GM18498 (cell line): Measurements from ENCODE around the gene GRIN2A.

ENCODE experiments used
- ATAC-seq: cut with Tn5 transposase; IDR thresholded peaks from one replicate; pipeline ENCODE4 v1.9.1; 2021; ENCODE audit warnings: mild to moderate bottlenecking, moderate library complexity; ENCODE audit not compliant: unreplicated experiment

The GRIN2A gene

DNA sequence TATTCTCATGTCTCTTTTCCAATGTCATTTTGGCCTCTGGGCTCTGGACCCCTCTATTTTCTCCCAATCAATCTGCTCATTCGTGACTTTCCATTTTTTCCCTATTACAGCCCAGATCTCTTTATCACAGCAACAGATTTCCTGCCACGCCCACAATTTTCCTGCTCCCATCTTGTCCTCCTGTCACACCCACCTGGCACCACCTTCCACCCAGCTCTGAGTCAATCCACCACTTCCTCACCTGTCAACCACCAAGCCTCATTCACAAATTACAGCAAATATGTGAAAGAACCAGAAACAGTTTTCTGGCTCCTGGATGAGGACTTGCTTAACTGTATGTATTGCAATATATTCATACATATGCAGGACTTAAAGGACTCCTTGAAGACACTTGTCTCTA is 311.3 kb downstream of the GRIN2A start:
- no peak for ATAC-seq

DNA sequence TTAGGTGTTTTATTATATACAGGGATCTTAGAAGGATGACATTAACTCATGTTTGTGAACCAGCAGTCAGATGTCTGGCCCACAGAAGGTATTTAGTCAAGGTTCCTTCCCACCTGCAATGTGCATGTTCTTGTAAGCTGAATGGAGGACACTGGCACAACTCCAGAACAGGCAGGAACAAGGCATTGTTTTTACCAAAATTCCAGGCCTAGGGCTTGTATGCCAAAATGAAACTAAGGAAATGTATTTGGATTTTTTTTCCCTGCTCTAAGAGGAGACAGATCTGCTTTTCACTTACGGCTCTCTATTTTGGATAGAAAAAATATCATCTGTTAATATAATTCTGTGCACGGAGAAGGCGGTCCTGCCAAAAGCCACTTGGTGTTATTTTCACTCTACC is 312.5 kb downstream of the GRIN2A start:
- ATAC-seq = no peak

DNA sequence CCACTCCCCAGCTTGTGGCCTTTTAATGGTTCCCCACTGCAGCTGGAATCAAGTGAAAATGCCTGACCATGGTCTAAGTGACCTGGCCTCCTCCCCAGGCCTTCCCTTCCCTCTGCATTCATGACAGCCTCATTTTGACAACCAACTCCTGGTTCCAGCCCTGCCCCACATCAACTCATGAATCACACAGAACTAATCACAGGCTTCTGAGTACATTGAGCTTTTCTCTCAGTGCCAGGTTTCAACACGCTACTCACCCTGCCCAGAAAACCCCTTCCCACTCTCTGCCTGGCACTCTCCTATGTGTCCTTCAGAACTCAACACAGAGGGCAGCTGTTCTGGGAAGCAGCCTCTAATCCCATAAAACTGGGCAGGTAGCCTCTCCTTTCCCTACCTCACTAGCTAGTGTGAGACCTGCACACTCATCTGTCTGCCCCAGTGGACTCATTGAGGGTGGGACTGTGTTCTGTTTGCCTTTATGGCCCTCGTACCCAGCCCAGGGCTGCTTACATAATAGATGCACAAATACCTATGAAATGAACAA is 313.6 kb downstream of the GRIN2A start:
- no peak for ATAC-seq

- ATAC-seq = no peak
These were observed 315.1 kb downstream of the GRIN2A start for GRCh38 chr16:9867176-9867575.

DNA sequence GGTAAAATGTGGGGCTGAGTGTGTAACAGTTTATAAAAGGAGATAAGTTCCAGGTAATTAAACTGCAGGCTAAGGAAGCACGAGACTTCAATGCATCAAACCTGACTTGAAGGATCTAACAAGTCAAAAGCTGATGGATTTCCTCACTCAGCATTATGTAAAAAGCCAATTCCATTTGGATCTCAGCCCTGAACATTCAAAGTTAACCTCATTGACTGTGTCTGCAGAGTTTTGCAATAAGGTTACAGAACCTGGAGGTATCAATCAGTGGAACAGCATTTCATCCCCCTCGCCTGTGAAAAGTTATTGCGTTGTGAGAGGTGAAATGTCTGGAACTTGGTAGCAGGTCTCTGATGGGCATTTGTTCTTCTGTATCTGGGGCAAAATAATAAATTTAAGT is 317.8 kb downstream of the GRIN2A start:
- ATAC-seq = no peak

DNA sequence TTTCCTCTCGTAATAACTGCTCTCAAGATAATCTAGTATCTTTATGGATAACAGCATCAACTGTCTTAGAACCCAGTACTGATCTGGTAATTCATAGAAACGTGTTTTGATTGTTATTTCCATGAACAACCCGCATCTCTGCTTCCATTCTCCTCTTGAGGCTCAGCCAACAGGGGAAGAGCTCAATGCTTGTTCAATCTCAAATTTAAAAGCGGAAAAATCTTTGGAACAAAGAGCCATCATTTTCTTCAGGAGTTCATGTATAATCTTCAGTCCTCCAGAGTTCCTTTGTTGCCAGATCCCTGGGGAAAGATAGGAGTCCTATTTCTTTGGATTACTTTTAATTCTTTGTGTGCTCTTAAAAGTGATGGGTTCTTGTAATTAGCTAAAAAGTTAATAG is 319.9 kb downstream of the GRIN2A start:
- ATAC-seq = no peak

DNA sequence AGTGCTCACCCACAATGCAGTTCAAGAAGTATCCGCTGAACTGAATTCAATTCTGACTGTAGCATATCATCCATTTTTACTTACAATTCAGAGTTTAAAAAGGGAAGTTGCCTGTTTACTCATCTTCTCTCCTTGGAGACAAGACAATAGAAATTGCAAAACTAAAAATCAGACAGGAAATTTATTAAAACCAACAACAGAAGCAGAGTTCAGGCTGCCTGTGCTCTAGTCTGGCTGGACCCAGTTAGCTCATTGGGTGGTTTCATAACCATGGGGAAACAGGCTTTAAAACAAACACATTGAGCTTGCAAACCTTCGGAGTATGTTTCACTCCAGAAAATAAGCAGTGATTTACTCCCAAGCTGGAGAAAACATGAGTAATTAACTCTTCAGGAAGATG is 321.4 kb downstream of the GRIN2A start:
- no peak for ATAC-seq

GRCh38 chr16:9859701-9860327 is 322.4 kb downstream of the GRIN2A start:
- no peak for ATAC-seq

- ATAC-seq = no peak
These were observed 327.6 kb downstream of the GRIN2A start for GRCh38 chr16:9854675-9855074.

DNA sequence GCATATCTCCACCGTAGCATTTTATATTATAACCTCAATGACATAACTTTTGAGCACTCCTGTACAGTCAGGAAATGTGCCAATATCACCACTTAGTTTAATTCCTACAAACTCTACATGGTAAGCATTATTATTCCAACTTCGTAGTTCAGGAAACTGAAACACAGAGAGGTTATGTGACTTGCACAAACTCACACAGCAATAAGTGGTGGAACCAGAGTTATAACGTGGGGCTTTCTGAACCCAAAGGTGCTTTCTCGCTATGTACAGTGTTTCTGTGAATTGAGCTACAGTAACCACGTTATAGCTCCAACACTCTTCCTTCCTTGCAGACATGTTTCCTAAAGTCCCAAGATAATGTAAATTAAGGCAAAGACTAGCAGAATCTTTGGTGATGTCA is 330.2 kb downstream of the GRIN2A start:
- no peak for ATAC-seq

- no peak for ATAC-seq
These were observed 331.4 kb downstream of the GRIN2A start for GRCh38 chr16:9850817-9851216.

DNA sequence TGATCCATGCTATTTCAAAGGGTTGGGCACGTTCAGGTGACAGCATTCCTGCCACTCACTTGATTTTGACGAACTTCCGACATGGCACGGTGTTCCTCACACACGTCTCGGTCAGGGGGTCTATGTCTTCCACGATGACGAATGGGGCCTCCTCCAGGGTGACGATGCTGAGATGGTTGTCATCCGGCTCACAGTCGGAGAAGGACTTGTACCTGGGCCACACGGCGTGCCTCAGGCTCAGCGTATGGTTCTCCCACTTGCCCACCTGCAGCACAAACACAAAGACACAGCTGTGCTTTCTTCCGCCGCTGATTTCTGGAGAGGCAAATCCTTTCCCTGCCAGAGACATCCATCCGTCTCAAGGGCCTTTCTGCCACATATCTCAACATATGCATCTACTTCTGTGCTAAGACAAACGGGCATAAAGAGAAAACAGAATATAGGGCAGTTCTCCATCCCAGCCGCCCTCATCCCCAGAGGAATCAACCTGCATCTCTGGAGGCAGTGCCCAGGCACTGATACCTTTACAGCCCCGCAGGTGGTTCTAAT is 332.5 kb downstream of the GRIN2A start:
- no peak for ATAC-seq

- ATAC-seq = no peak
These were observed 335.1 kb downstream of the GRIN2A start for GRCh38 chr16:9847146-9847545.

- no peak for ATAC-seq
These were observed 335.7 kb downstream of the GRIN2A start for GRCh38 chr16:9846362-9847099.

GRCh38 chr16:9845661-9846361 is 336.4 kb downstream of the GRIN2A start:
- no peak for ATAC-seq

DNA sequence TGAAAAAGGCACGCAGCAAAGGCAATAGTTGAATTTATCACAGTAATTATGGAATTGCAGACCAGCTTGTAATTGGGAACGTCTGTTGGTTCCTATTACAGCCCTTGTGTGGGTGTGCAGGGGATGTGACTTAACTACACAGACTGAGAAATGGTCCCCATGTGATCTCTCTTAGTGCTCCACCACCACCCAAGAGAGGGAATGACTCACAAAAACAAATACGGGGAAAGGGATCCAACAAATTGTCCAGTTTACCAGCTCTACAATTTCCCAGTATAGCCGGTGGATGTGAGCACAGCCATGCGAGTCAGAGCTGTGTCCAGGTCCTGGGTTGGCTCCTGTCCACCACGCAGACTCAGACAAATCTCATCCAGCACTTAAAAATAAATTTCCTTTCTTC is 337.9 kb downstream of the GRIN2A start:
- no peak for ATAC-seq

DNA sequence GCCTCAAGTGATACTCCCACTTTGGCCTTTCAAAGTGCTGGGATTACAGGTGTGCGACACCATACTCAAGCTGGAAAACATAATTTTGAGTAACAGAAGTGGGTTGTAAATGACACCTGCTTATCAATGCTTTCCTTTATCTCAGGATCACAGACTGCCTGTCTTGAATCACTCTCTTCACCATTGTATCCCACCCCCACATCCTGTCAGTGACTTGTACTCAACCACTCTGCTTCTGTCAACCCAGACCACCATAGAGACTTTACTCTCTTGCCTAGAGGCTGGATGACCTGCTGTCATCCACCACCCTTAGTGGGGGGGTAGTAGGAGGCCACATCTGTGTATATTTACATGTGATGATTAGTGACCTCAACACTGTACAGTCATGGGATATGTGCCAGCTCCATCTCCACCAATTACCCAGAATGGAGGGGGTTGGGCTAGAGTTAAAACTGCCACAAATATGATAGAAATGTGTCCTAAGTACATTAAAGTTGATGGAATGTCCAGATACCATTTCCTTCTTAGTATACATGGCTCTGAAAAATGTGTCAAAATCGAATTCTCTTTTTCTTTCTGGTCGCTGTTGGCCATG is 338.7 kb downstream of the GRIN2A start:
- ATAC-seq = no peak

GRCh38 chr16:9840761-9841665 is 341.2 kb downstream of the GRIN2A start:
- ATAC-seq = peak; percentile 76

GRCh38 chr16:9837481-9837880 is 344.7 kb downstream of the GRIN2A start:
- no peak for ATAC-seq

DNA sequence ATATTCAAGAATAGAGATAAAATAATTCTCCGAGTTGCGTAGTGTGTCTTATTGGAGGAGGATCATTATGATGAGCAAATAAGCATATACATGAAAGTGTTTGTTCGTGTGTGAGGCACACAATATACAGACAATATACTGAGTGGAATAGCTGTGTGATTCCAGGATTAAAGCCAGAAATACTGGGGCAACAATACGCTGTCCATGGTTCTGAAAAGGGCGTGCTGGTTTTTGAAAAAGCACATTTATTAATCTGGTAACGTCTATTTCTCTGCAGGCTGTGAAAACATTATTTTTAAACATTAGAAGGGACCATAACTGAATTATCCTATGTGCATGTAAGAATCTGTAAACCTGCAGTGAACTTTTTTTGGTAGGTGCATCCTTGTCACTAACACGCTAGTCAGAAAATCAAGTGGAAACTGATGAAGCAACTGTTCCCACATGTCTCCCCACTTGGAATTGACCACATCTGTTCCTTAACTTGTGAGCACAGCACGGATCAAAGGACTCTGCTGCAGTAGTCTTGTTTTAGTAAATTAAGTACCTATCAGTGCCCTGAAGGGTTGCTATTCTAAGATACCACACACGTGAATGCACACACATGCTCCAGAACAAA is 346.0 kb downstream of the GRIN2A start:
- ATAC-seq = no peak
